Mesendoderm (in vitro differentiated cells): Measurements from ENCODE around the gene PVR.
"Not testable (repeated sequence)": the region's sequence is repeated elsewhere in the genome, so short reads cannot be mapped to it uniquely, and the experiment has no call there.

Source experiments
- DNase-seq: peaks from one replicate; pipeline ENCODE4 v3.0.0; 2013
- H2AK5ac ChIP-seq: 2 replicates; pipeline ENCODE4 v1.6.1; 2013; ENCODE audit warnings: low read length, inconsistent platforms
- H2BK120ac ChIP-seq: 2 replicates; pipeline ENCODE4 v1.6.1; 2013; ENCODE audit warnings: low read depth, mild to moderate bottlenecking, low read length, moderate library complexity, mixed read lengths
- H2BK15ac ChIP-seq: replicated peaks from 2 replicates; pipeline ENCODE4 v1.6.1; 2013; ENCODE audit warnings: low read depth, mild to moderate bottlenecking, moderate library complexity
- H2BK5ac ChIP-seq: 2 replicates; pipeline ENCODE4 v1.6.1; 2013; ENCODE audit warnings: low read length, inconsistent platforms
- H3K18ac ChIP-seq: 2 replicates; pipeline ENCODE4 v1.6.1; 2013; ENCODE audit warnings: mild to moderate bottlenecking, low read length, mixed read lengths
- H3K23ac ChIP-seq: one replicate; pipeline ENCODE4 v1.6.1; 2013; ENCODE audit warnings: low read length
- H3K27ac ChIP-seq: 2 replicates; pipeline ENCODE4 v1.5.1; 2013; ENCODE audit warnings: low read depth, mild to moderate bottlenecking, inconsistent platforms, low read length, moderate library complexity
- H3K27me3 ChIP-seq: 2 replicates; pipeline ENCODE4 v1.6.1; 2013; ENCODE audit warnings: low read length, control low read depth, mild to moderate bottlenecking, inconsistent platforms; ENCODE audit not compliant: insufficient read depth, poor library complexity
- H3K36me3 ChIP-seq: 2 replicates; pipeline ENCODE4 v1.6.1; 2013; ENCODE audit warnings: low read length, inconsistent platforms; ENCODE audit not compliant: control insufficient read depth, insufficient read depth
- H3K4ac ChIP-seq: one replicate; pipeline ENCODE4 v1.6.1; 2013; ENCODE audit warnings: low read depth, mild to moderate bottlenecking, low read length, moderate library complexity
- H3K4me1 ChIP-seq: 2 replicates; pipeline ENCODE4 v1.6.1; 2013; ENCODE audit warnings: low read depth, low read length, inconsistent platforms; ENCODE audit not compliant: control insufficient read depth
- H3K4me2 ChIP-seq: 2 replicates; pipeline ENCODE4 v1.6.1; 2013; ENCODE audit warnings: low read length
- H3K4me3 ChIP-seq: 2 replicates; pipeline ENCODE4 v1.5.1; 2013; ENCODE audit warnings: mild to moderate bottlenecking, low read length
- H3K56ac ChIP-seq: one replicate; pipeline ENCODE4 v1.6.1; 2013; ENCODE audit warnings: low read length
- H3K79me1 ChIP-seq: 2 replicates; pipeline ENCODE4 v1.6.1; 2013; ENCODE audit warnings: low read length, inconsistent platforms
- H3K79me2 ChIP-seq: 2 replicates; pipeline ENCODE4 v1.6.1; 2013; ENCODE audit warnings: mild to moderate bottlenecking, low read length; ENCODE audit not compliant: control insufficient read depth, insufficient read depth
- H3K9ac ChIP-seq: 2 replicates; pipeline ENCODE4 v1.6.1; 2013; ENCODE audit warnings: low read length, inconsistent platforms
- H4K5ac ChIP-seq: one replicate; pipeline ENCODE4 v1.6.1; 2013; ENCODE audit warnings: low read length
- H4K8ac ChIP-seq: one replicate; pipeline ENCODE4 v1.6.1; 2013; ENCODE audit warnings: low read depth, mild to moderate bottlenecking, control low read depth, low read length, moderate library complexity
- WGBS: extraction: QIAGEN DNeasy Blood & Tissue Kit; methylation state at CpG from one replicate; pipeline ENCODE4 v1.1.7; 2013; ENCODE audit warnings: low lambda C conversion rate, missing lambda C conversion rate; ENCODE audit not compliant: insufficient coverage; ENCODE audit errors: extremely low coverage; 5-methylcytosine and 5-hydroxymethylcytosine counted together

The PVR gene

GRCh38 chr19:44607917-44608316, 35.8 kb upstream of the PVR start:
- H3K56ac ChIP-seq = no peak overlapping the region
- no peaks in the 10 kb centered on the region for H3K79me2 ChIP-seq
- no peak overlapping the region for H3K4me3 ChIP-seq
- H4K5ac ChIP-seq = no peak overlapping the region
- H3K27me3 ChIP-seq = no peaks in the 10 kb centered on the region
- H3K4me1 ChIP-seq = no peaks in the 10 kb centered on the region
- no peak overlapping the region for H4K8ac ChIP-seq
- no peak overlapping the region for H2BK120ac ChIP-seq
- H2BK5ac ChIP-seq = no peak overlapping the region
- no peak overlapping the region for H3K9ac ChIP-seq
- H3K79me1 ChIP-seq = no peaks in the 10 kb centered on the region
- no peak overlapping the region for H3K27ac ChIP-seq
- no peak overlapping the region for H2BK15ac ChIP-seq
- no peak overlapping the region for H3K4me2 ChIP-seq
- no peak overlapping the region for H3K18ac ChIP-seq
- no peak overlapping the region for H2AK5ac ChIP-seq
- no CpG with 5 or more reads among the region's 3 CpGs for WGBS
- no peak overlapping the region for H3K23ac ChIP-seq
- DNase-seq = no peak
- H3K36me3 ChIP-seq = no peaks in the 10 kb centered on the region
- no peak overlapping the region for H3K4ac ChIP-seq

GRCh38 chr19:44608391-44608821, 35.3 kb upstream of the PVR start:
- H3K4ac ChIP-seq = no peak overlapping the region
- H3K4me3 ChIP-seq = no peak overlapping the region
- 100% methylated on average over 1 of the region's 7 CpGs for WGBS
- H4K5ac ChIP-seq = no peak overlapping the region
- no peak overlapping the region for H3K23ac ChIP-seq
- H3K4me2 ChIP-seq = no peak overlapping the region
- H3K27me3 ChIP-seq = no peaks in the 10 kb centered on the region
- no peaks in the 10 kb centered on the region for H3K36me3 ChIP-seq
- no peak overlapping the region for H3K9ac ChIP-seq
- H3K56ac ChIP-seq = no peak overlapping the region
- no peaks in the 10 kb centered on the region for H3K79me2 ChIP-seq
- no peak overlapping the region for H2BK5ac ChIP-seq
- H2BK15ac ChIP-seq = no peak overlapping the region
- no peak overlapping the region for H4K8ac ChIP-seq
- H3K18ac ChIP-seq = no peak overlapping the region
- H2AK5ac ChIP-seq = no peak overlapping the region
- no peak for DNase-seq
- H3K4me1 ChIP-seq = no peaks in the 10 kb centered on the region
- H3K79me1 ChIP-seq = no peaks in the 10 kb centered on the region
- no peak overlapping the region for H3K27ac ChIP-seq
- no peak overlapping the region for H2BK120ac ChIP-seq

- Histone ChIP-seq H3K79me1 (no peaks in the 10 kb centered on the region), H3K79me2 (no peaks in the 10 kb centered on the region), H3K4me2 (no peak overlapping the region), H3K27me3 (no peaks in the 10 kb centered on the region), H2BK120ac (no peak overlapping the region), H3K4me1 (no peaks in the 10 kb centered on the region), H3K4me3 (no peak overlapping the region), H2BK15ac (no peak overlapping the region), H3K36me3 (no peaks in the 10 kb centered on the region), H4K5ac (no peak overlapping the region), H3K27ac (no peak overlapping the region), H3K56ac (no peak overlapping the region), H3K9ac (no peak overlapping the region), H3K23ac (no peak overlapping the region), H2BK5ac (no peak overlapping the region), H3K4ac (no peak overlapping the region), H2AK5ac (no peak overlapping the region), H4K8ac (no peak overlapping the region), H3K18ac (no peak overlapping the region)
- DNase-seq = no peak
- WGBS = no CpG with 5 or more reads among the region's 5 CpGs
These were observed 34.5 kb upstream of the PVR start for GRCh38 chr19:44609219-44609618.

GRCh38 chr19:44610497-44610896, 33.2 kb upstream of the PVR start:
- H3K4me2 ChIP-seq, H4K5ac ChIP-seq, H3K36me3 ChIP-seq, H2AK5ac ChIP-seq, H2BK120ac ChIP-seq, H3K27me3 ChIP-seq, H4K8ac ChIP-seq, H2BK15ac ChIP-seq, H3K79me2 ChIP-seq, H2BK5ac ChIP-seq, H3K4me3 ChIP-seq, H3K18ac ChIP-seq, H3K4ac ChIP-seq, H3K9ac ChIP-seq, H3K79me1 ChIP-seq, H3K4me1 ChIP-seq, H3K27ac ChIP-seq, H3K56ac ChIP-seq, H3K23ac ChIP-seq: not testable (repeated sequence)
- WGBS = no CpG with 5 or more reads among the region's 5 CpGs
- peak; percentile 65 for DNase-seq

- no peak overlapping the region for H3K23ac ChIP-seq
- H2BK5ac ChIP-seq = no peak overlapping the region
- no peaks in the 10 kb centered on the region for H3K79me1 ChIP-seq
- H3K9ac ChIP-seq = no peak overlapping the region
- no peak overlapping the region for H2AK5ac ChIP-seq
- no peak overlapping the region for H3K4me2 ChIP-seq
- H3K4me1 ChIP-seq = no peaks in the 10 kb centered on the region
- no peak overlapping the region for H3K4me3 ChIP-seq
- no peak overlapping the region for H4K8ac ChIP-seq
- H3K4ac ChIP-seq = no peak overlapping the region
- no peak overlapping the region for H3K27ac ChIP-seq
- no peaks in the 10 kb centered on the region for H3K79me2 ChIP-seq
- H2BK120ac ChIP-seq = no peak overlapping the region
- H2BK15ac ChIP-seq = no peak overlapping the region
- no peaks in the 10 kb centered on the region for H3K27me3 ChIP-seq
- H3K56ac ChIP-seq = no peak overlapping the region
- H3K18ac ChIP-seq = no peak overlapping the region
- no peak for DNase-seq
- no peak overlapping the region for H4K5ac ChIP-seq
- no CpG with 5 or more reads among the region's 2 CpGs for WGBS
- H3K36me3 ChIP-seq = no peaks in the 10 kb centered on the region
These were observed 31.9 kb upstream of the PVR start for GRCh38 chr19:44611812-44612295.
